SK-N-SH (cell line): ENCODE data around the gene GPR68. TPM values are rescaled to one million over a fixed set of nuclear protein-coding genes. Genes with fewer than 3 reads are reported as not detected.

Experiments
- CTCF ChIA-PET: fragments of 300-600, 350-600 bp; formaldehyde crosslinking; extraction: SDS; loops from one replicate; lab custom pipeline; 2021; lab: Yijun Ruan, JAX
- POLR2A ChIA-PET: fragments of 350-600 bp; sonication (Branson Sonifier 250); formaldehyde crosslinking; extraction: SDS; loops from one replicate; lab custom pipeline; 2020; ENCODE audit warnings: antibody characterized with exemption, inconsistent platforms; lab: Yijun Ruan, JAX
- DNase-seq: peaks from one replicate; pipeline ENCODE4 v3.0.0; 2012
- H2AFZ ChIP-seq: fragments of 200-600 bp; sonication (generic); 2 replicates; pipeline ENCODE4 v1.8.1; 2016; ENCODE audit warnings: antibody characterized with exemption, mild to moderate bottlenecking, low read depth
- H3F3A ChIP-seq: fragments of 200-600 bp; sonication (generic); replicated peaks from 2 replicates; pipeline ENCODE3; 2016; ENCODE audit warnings: antibody characterized with exemption, mild to moderate bottlenecking; ENCODE audit not compliant: insufficient read depth
- H3K27ac ChIP-seq, 2 experiments: fragments of 200-500 bp in 1 of 2; fragments of 200-600 bp in 1 of 2; sonication (Bioruptor generic) in 1 of 2; sonication (generic), shearing (Covaris generic) in 1 of 2; 2 replicates each; pipeline versions ENCODE4 v1.5.1 to v1.6.1; 2014 to 2016; ENCODE audit warnings: low read depth in 2 of 2, inconsistent platforms in 1 of 2, low read length in 1 of 2, mild to moderate bottlenecking in 1 of 2, mixed read lengths in 1 of 2
- H3K27me3 ChIP-seq: fragments of 200-600 bp; sonication (generic), shearing (Covaris generic); 2 replicates; pipeline ENCODE4 v1.6.1; 2016; ENCODE audit warnings: mixed run types; ENCODE audit not compliant: insufficient read depth
- H3K36me3 ChIP-seq, 2 experiments: fragments of 200-500 bp in 1 of 2; fragments of 200-600 bp in 1 of 2; sonication (Bioruptor generic) in 1 of 2; sonication (generic) in 1 of 2; replicated peaks in 1 of 2; 2 replicates each; pipeline versions ENCODE3 to v1.5.1; 2014 to 2016; ENCODE audit warnings: low read length in 1 of 2, mild to moderate bottlenecking in 1 of 2; ENCODE audit not compliant: insufficient read depth in 2 of 2, control insufficient read depth in 1 of 2
- H3K4me1 ChIP-seq, 2 experiments: fragments of 200-500 bp in 1 of 2; fragments of 200-600 bp in 1 of 2; sonication (Bioruptor generic) in 1 of 2; sonication (generic), shearing (Covaris generic) in 1 of 2; 2 replicates each; pipeline versions ENCODE4 v1.5.1 to v1.6.1; 2014 to 2016; ENCODE audit warnings: low read depth in 1 of 2, low read length in 1 of 2, mixed run types in 1 of 2; ENCODE audit not compliant: insufficient read depth in 2 of 2, control insufficient read depth in 1 of 2
- H3K4me2 ChIP-seq: fragments of 200-600 bp; sonication (generic), shearing (Covaris generic); 2 replicates; pipeline ENCODE4 v1.6.1; 2017; ENCODE audit warnings: mixed run types
- H3K4me3 ChIP-seq, 2 experiments: fragments of 200-500 bp in 1 of 2; fragments of 200-600 bp in 1 of 2; sonication (Bioruptor generic) in 1 of 2; sonication (generic), shearing (Covaris generic) in 1 of 2; 2 replicates each; pipeline versions ENCODE4 v1.5.1 to v1.8.1; 2014 to 2016; ENCODE audit warnings: low read depth in 2 of 2, inconsistent platforms in 1 of 2, low read length in 1 of 2, mild to moderate bottlenecking in 1 of 2, mixed read lengths in 1 of 2, moderate library complexity in 1 of 2
- H3K79me2 ChIP-seq: fragments of 200-600 bp; sonication (generic); 2 replicates; pipeline ENCODE4 v1.8.1; 2017; ENCODE audit warnings: mild to moderate bottlenecking; ENCODE audit not compliant: insufficient read depth
- H3K9ac ChIP-seq: fragments of 200-600 bp; sonication (generic); 2 replicates; pipeline ENCODE4 v1.6.1; 2017; ENCODE audit warnings: mixed run types
- H3K9me2 ChIP-seq: fragments of 200-600 bp; sonication (generic); 2 replicates; pipeline ENCODE4 v1.6.1; 2017; ENCODE audit warnings: mixed run types
- H3K9me3 ChIP-seq: fragments of 200-600 bp; sonication (generic); 2 replicates; pipeline ENCODE4 v1.6.1; 2017; ENCODE audit warnings: mixed run types, mild to moderate bottlenecking, moderate library complexity
- H4K20me1 ChIP-seq: fragments of 200-600 bp; sonication (generic); 2 replicates; pipeline ENCODE4 v1.6.1; 2017; ENCODE audit warnings: mild to moderate bottlenecking, mixed run types; ENCODE audit not compliant: insufficient read depth
- ELF1 ChIP-seq: IDR thresholded peaks from 2 replicates; pipeline ENCODE4 v1.4.0; 2012
- EP300 ChIP-seq, 2 experiments: IDR thresholded peaks; 2 replicates each; pipeline versions ENCODE4 v1.4.0 to v1.6.1; 2012; ENCODE audit warnings: borderline replicate concordance in 1 of 2, low read depth in 1 of 2, low read length in 1 of 2
- FOSL2 ChIP-seq: IDR thresholded peaks from 2 replicates; pipeline ENCODE4 v1.4.0; 2012; ENCODE audit warnings: low read depth, mild to moderate bottlenecking, moderate library complexity, borderline replicate concordance
- FOXM1 ChIP-seq: IDR thresholded peaks from 2 replicates; pipeline ENCODE4 v1.4.0; 2012; ENCODE audit warnings: low read depth, mild to moderate bottlenecking
- GATA2 ChIP-seq: sonication (generic); formaldehyde crosslinking; IDR thresholded peaks from 2 replicates; pipeline ENCODE4 v1.5.0; 2020; ENCODE audit warnings: mild to moderate bottlenecking, missing genetic modification reagents
- JUND ChIP-seq: IDR thresholded peaks from 2 replicates; pipeline ENCODE4 v1.4.0; 2012
- MEF2A ChIP-seq: IDR thresholded peaks from 2 replicates; pipeline ENCODE4 v1.4.0; 2012; ENCODE audit warnings: low read depth, borderline replicate concordance
- MXI1 ChIP-seq: IDR thresholded peaks from 2 replicates; pipeline ENCODE4 v1.6.1; 2012; ENCODE audit warnings: mild to moderate bottlenecking, low read depth, low read length, improper control_type of control experiment
- POLR2AphosphoS5 ChIP-seq: IDR thresholded peaks from 2 replicates; pipeline ENCODE4 v1.6.1; 2012; ENCODE audit warnings: low read depth, low read length
- RAD21 ChIP-seq: IDR thresholded peaks from 2 replicates; pipeline ENCODE4 v1.6.1; 2012; ENCODE audit warnings: mild to moderate bottlenecking, low read length
- REST ChIP-seq: IDR thresholded peaks from 2 replicates; pipeline ENCODE4 v1.6.1; 2012; ENCODE audit warnings: mild to moderate bottlenecking, low read depth, low read length, moderate library complexity
- RXRA ChIP-seq: IDR thresholded peaks from 2 replicates; pipeline ENCODE4 v1.4.0; 2012; ENCODE audit warnings: low read depth, mild to moderate bottlenecking, borderline replicate concordance
- TAF1 ChIP-seq: IDR thresholded peaks from 2 replicates; pipeline ENCODE4 v1.6.1; 2012; ENCODE audit warnings: low read depth, mild to moderate bottlenecking, low read length, moderate library complexity, borderline replicate concordance
- TCF12 ChIP-seq: IDR thresholded peaks from 2 replicates; pipeline ENCODE4 v1.4.0; 2012
- YY1 ChIP-seq: IDR thresholded peaks from 2 replicates; pipeline ENCODE4 v1.4.0; 2012; ENCODE audit warnings: low read depth, mild to moderate bottlenecking
- WGBS: methylation state at CpG from one replicate; pipeline ENCODE4 v1.1.6; 2017; ENCODE audit warnings: low lambda C conversion rate; 5-methylcytosine and 5-hydroxymethylcytosine counted together
- polyA plus RNA-seq, 3 experiments: library from polyadenylated mRNA; depleted of rRNA; stranded (reverse); fragments of >200 nt; gene quantifications; 2 replicates each; pipeline ENCODE4 v1.2.3, GENCODE V29; 2012
- TF ChIP-seq, protein P1 (sequence below): IDR thresholded peaks from 2 replicates; pipeline ENCODE4 v1.4.0; 2012; ENCODE audit warnings: low read depth
- TF ChIP-seq, protein P2 (sequence below): fragments of 200-600 bp; sonication (generic); IDR thresholded peaks from 2 replicates; pipeline ENCODE4 v1.6.1; 2017; ENCODE audit warnings: antibody characterized with exemption, mild to moderate bottlenecking, moderate library complexity

GPR68 gene
- polyA plus RNA-seq, 1 of the 3 experiments (the other 2 are of a cell fraction), result 0.18 TPM

DNA sequence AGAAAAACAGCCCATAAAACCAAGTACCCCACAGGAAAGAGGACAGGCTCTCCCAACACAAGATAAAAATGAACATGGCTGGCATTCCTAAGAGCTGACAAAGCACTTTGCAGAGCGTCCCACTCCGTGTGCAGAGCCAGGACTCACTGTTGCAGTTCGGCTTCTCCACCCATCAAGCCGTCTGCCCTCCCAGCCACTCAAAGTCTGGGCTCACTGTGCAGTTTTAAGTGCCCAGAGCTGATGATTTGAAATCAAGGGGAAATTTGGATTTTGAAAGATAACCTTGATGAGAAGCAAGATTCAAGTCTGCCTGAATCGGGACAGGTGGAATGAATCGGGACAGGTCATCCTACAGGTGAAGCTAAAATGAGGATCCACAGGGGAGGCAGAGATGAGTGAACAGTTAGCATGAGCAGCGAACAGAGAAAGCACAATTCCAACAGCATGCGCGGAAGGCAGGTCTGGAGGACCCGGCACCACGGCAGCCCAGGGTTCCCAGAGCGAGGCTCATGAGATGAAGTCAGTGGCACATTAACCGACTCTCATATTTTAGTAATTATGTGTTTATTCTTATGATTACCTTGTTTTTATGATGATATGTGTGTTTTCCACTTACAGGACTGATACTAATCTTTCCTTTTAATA, 39.8 kb upstream of the GPR68 start:
- H3K9me2 ChIP-seq, result no peaks in the 10 kb centered on the region
- peak overlapping the region; percentile 64 for H3K4me2 ChIP-seq
- 23% methylated on average over 13 of the region's 13 CpGs for WGBS
- H3K4me3 ChIP-seq, result 0 out of 4 replicates have a peak overlapping the region, but pooled peaks of 1 of the 2 experiments have one; percentile 3
- no peaks in the 10 kb centered on the region for H4K20me1 ChIP-seq
- H3K4me1 ChIP-seq, result peaks cover 20 to 46% of the 10 kb centered on the region in 2 experiments; a peak in 3 of 4 replicates
- no peaks in the 10 kb centered on the region for H3K27me3 ChIP-seq
- no peaks in the 10 kb centered on the region for H3K9me3 ChIP-seq
- TF ChIP-seq TCF12 (peak; percentile 42; the same call in 1 of the 2 replicates), TAF1 (no peak), RXRA (no peak), REST (0 out of 2 replicates have a peak, but pooled peaks have one; percentile 21), JUND (peak; percentile 56), RAD21 (peak; percentile 1; the same call in 1 of the 2 replicates), EP300 (IDR thresholded peaks at IDR 0.05; ENCODE audit: borderline replicate concordance in 1 of 2, low read depth in 1 of 2, low read length in 1 of 2) (no peak), GATA2 (CRISPR knock-in tag) (no peak), YY1 (peak; percentile 73; the same call in 1 of the 2 replicates), FOSL2 (peak; percentile 49; the same call in 1 of the 2 replicates)
- POLR2A ChIA-PET, result interaction anchor here (1.1 to 3.3 kb wide), 10 partner anchors 16 to 113 kb away, joined by 3 to 17 read pairs (median 5); no protein-coding TSS in a partner anchor
- peak overlapping the region; percentile 45 to 99 for H3K27ac ChIP-seq
- H2AFZ ChIP-seq, result peak overlapping the region; percentile 86; the same call in 1 of the 2 replicates
- no peaks in the 10 kb centered on the region for H3K79me2 ChIP-seq
- H3F3A ChIP-seq, result no peaks in the 10 kb centered on the region
- no peaks in the 10 kb centered on the region for H3K36me3 ChIP-seq
- CTCF ChIA-PET, result interaction anchor here (1.2 to 18.4 kb wide), 10 partner anchors 12 to 381 kb away, joined by 3 to 391 read pairs (median 18); partner anchors contain the start of gene GPR68
- 0 out of 2 replicates have a peak overlapping the region, but pooled peaks have one; percentile 10 for H3K9ac ChIP-seq
- peak; percentile 76 for DNase-seq

GRCh38 chr14:91283666-91284065, 39.2 kb upstream of the GPR68 start:
- H3K36me3 ChIP-seq, result no peaks in the 10 kb centered on the region
- H3F3A ChIP-seq, result no peaks in the 10 kb centered on the region
- CTCF ChIA-PET, result interaction anchor here (1.1 to 18.4 kb wide), 8 partner anchors 13 to 381 kb away, joined by 3 to 391 read pairs (median 12); partner anchors contain the start of gene GPR68
- H3K27me3 ChIP-seq, result no peaks in the 10 kb centered on the region
- peak overlapping the region; percentile 45 to 99 for H3K27ac ChIP-seq
- H3K4me1 ChIP-seq, result peaks cover 20 to 48% of the 10 kb centered on the region in 2 experiments; a peak in 3 of 4 replicates
- H4K20me1 ChIP-seq, result no peaks in the 10 kb centered on the region
- WGBS, result 82% methylated on average over 3 of the region's 4 CpGs
- H3K79me2 ChIP-seq, result no peaks in the 10 kb centered on the region
- H3K9me2 ChIP-seq, result no peaks in the 10 kb centered on the region
- H2AFZ ChIP-seq, result peak overlapping the region; percentile 86; the same call in 1 of the 2 replicates
- no peaks in the 10 kb centered on the region for H3K9me3 ChIP-seq
- POLR2A ChIA-PET, result interaction anchor here (1.1 to 3.3 kb wide), 7 partner anchors 19 to 107 kb away, joined by 3 to 17 read pairs (median 5); no protein-coding TSS in a partner anchor
- H3K4me3 ChIP-seq, result no peak overlapping the region
- DNase-seq, result no peak
- H3K9ac ChIP-seq, result no peak overlapping the region
- TF ChIP-seq FOXM1 (no peak), ELF1 (no peak), POLR2AphosphoS5 (no peak), MXI1 (no peak), REST (no peak), MEF2A (no peak)
- TF ChIP-seq, protein P1, sequence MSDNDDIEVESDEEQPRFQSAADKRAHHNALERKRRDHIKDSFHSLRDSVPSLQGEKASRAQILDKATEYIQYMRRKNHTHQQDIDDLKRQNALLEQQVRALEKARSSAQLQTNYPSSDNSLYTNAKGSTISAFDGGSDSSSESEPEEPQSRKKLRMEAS, result no peak
- TF ChIP-seq, protein P2, sequence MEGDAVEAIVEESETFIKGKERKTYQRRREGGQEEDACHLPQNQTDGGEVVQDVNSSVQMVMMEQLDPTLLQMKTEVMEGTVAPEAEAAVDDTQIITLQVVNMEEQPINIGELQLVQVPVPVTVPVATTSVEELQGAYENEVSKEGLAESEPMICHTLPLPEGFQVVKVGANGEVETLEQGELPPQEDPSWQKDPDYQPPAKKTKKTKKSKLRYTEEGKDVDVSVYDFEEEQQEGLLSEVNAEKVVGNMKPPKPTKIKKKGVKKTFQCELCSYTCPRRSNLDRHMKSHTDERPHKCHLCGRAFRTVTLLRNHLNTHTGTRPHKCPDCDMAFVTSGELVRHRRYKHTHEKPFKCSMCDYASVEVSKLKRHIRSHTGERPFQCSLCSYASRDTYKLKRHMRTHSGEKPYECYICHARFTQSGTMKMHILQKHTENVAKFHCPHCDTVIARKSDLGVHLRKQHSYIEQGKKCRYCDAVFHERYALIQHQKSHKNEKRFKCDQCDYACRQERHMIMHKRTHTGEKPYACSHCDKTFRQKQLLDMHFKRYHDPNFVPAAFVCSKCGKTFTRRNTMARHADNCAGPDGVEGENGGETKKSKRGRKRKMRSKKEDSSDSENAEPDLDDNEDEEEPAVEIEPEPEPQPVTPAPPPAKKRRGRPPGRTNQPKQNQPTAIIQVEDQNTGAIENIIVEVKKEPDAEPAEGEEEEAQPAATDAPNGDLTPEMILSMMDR, result no peak
- TF ChIP-seq, all 33 proteins: peak for 0
- peak overlapping the region; percentile 64 for H3K4me2 ChIP-seq
